Gastroesophageal sphincter (tissue), 3 donors: ENCODE measurements around the gene SECTM1.

Experiments
- CTCF ChIP-seq, 4 experiments: fragments of 200-600 bp in 2 of 4; fragments of 450-650 bp in 2 of 4; sonication (generic) in 1 of 4; IDR thresholded peaks; one replicate each; pipeline ENCODE4 v1.5.1; 2017 to 2019; ENCODE audit warnings: antibody characterized with exemption in 4 of 4, mild to moderate bottlenecking in 2 of 4, moderate library complexity in 2 of 4
- POLR2A ChIP-seq, 2 donors: fragments of 450-650 bp; IDR thresholded peaks; one replicate each; pipeline ENCODE4 v1.6.1; 2017; ENCODE audit warnings: antibody characterized with exemption in 2 of 2, mild to moderate bottlenecking in 2 of 2, moderate library complexity in 1 of 2

GRCh38 chr17:82301300-82301915 is 32.2 kb downstream of the SECTM1 start:
- TF ChIP-seq CTCF (IDR thresholded peaks at IDR 0.05) (no peak), POLR2A (IDR thresholded peaks at IDR 0.05) (no peak)
